ENCODE data around the gene PKD1.

Gene PKD1

GRCh38 chr16:2175454-2175853, 39.8 kb upstream of the PKD1 start:
- in situ Hi-C loops (cut with MboI; ENCODE audit: low sequenced_read_pairs, unreplicated experiment): no loop called here
- no peak for DNase-seq (ENCODE audit: low spot score)

GRCh38 chr16:2174396-2175131, 38.9 kb upstream of the PKD1 start:
- in situ Hi-C loops (cut with MboI; ENCODE audit: low sequenced_read_pairs, unreplicated experiment): no loop called here
- TF ChIP-seq CTCF (IDR thresholded peaks at IDR 0.05; ENCODE audit: borderline replicate concordance, control extremely low read depth, extremely low read depth, insufficient read depth, missing control alignments): no peak
- no peak for DNase-seq (ENCODE audit: low spot score)

More at GRCh38 chr16:2175454-2175853, 39.8 kb upstream of the PKD1 start:
- no peak for TF ChIP-seq CTCF (IDR thresholded peaks at IDR 0.05; ENCODE audit: borderline replicate concordance, control extremely low read depth, extremely low read depth, insufficient read depth, missing control alignments)

GRCh38 chr16:2173916-2174315, 38.2 kb upstream of the PKD1 start:
- in situ Hi-C loops (cut with MboI; ENCODE audit: low sequenced_read_pairs, unreplicated experiment): no loop called here
- DNase-seq (ENCODE audit: low spot score): no peak
- TF ChIP-seq CTCF (IDR thresholded peaks at IDR 0.05; ENCODE audit: borderline replicate concordance, control extremely low read depth, extremely low read depth, insufficient read depth, missing control alignments): no peak

- DNase-seq (ENCODE audit: low spot score): no peak
- in situ Hi-C loops (cut with MboI; ENCODE audit: low sequenced_read_pairs, unreplicated experiment): no loop called here
- TF ChIP-seq CTCF (IDR thresholded peaks at IDR 0.05; ENCODE audit: borderline replicate concordance, control extremely low read depth, extremely low read depth, insufficient read depth, missing control alignments): no peak
These were observed 37.7 kb upstream of the PKD1 start for GRCh38 chr16:2173366-2173765.

GRCh38 chr16:2172688-2173335, 37.1 kb upstream of the PKD1 start:
- in situ Hi-C loops (cut with MboI; ENCODE audit: low sequenced_read_pairs, unreplicated experiment): no loop called here
- no peak for DNase-seq (ENCODE audit: low spot score)
- no peak for TF ChIP-seq CTCF (IDR thresholded peaks at IDR 0.05; ENCODE audit: borderline replicate concordance, control extremely low read depth, extremely low read depth, insufficient read depth, missing control alignments)

GRCh38 chr16:2171601-2172178, 36.0 kb upstream of the PKD1 start:
- no peak for TF ChIP-seq CTCF (IDR thresholded peaks at IDR 0.05; ENCODE audit: borderline replicate concordance, control extremely low read depth, extremely low read depth, insufficient read depth, missing control alignments)
- in situ Hi-C loops (cut with MboI; ENCODE audit: low sequenced_read_pairs, unreplicated experiment): no loop called here
- no peak for DNase-seq (ENCODE audit: low spot score)

Data from GM13976 (cell line).